GF-D8 (cell line): ENCODE measurements around the gene ASB1.
"Not testable (repeated sequence)": the region's sequence is repeated elsewhere in the genome, so short reads cannot be mapped to it uniquely, and the experiment has no call there.

Experiments used
- DNase-seq: peaks from one replicate; lab custom pipeline; 2025; lab: John Stamatoyannopoulos, UW

Gene ASB1

DNA sequence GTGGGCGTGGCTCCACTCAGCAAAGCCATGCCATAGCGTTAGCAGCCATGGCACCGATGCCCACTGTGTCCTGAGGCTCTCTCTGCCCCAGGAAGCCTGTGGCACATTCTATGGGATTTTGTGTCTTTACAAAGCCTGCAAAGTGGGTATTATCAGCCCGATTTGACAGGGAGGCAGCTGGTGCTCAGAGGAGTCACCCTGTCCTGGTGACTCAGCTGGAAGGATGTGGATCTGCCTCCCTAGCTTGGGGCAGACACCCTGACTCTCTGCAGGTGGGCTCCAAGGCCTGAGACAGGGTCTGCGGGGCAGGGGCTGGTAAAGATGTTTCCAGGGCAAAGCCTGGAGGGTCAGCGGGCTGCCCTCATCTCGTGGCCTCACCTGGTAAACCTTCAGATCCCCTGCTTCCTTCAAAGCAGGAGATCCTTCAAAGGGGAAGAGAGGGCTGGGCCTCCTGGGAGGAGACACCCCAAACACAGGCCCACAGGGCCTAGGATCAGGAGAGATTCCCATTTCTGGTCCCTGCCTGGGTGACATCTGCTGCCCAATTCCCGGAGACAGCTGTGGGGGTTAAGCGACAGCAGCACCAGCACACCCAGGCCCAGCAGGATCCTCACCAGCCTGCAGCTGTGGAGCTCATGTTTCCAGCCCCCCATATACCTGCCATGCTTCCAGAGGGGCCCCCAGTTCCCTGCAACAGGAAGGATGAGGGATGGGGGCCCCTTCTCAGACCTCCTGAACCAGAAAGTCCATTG, 3.0 kb upstream of the ASB1 start:
- DNase-seq, result no peak

DNA sequence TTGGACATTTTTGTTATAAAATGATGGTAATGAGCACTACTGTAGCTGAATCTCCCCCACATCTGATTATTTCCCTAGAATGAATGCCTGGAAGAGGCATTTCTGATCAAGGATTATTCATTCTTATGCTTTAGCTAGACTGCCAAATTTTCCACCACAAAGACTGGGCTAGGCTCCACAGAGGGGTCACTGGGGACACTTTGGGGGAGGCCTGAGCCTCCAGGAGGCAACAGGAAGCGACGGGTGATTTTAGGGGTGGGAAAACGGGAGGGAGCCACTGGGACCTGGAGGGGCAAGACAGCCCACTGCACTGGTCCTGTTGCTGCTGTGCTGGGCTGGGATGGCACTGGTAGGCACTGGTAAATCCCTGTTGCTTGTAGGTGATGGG, 2.4 kb upstream of the ASB1 start:
- no peak for DNase-seq

DNA sequence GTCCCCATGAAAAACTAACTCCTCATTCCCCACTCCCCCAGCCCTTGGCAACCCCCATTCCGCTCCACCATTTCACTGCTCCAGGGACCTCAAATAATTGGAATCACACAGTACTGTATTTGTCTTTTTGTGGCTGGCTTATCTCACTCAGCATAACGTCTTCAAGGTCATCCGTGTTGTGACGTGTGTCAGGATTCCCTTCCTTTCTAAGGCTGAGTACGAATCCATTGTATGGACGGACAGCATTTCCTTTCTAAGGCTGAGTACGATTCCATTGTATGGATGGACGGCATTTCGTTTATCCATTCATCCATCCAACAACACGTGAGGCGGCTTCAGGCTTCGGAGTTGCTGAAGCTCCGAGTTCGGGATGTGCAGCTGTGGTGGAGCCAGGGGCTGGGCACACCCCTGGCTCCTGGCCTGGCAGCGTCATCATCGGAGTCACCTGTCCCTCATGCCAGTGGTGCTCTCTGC, 1.2 kb upstream of the ASB1 start:
- DNase-seq, result no peak

DNA sequence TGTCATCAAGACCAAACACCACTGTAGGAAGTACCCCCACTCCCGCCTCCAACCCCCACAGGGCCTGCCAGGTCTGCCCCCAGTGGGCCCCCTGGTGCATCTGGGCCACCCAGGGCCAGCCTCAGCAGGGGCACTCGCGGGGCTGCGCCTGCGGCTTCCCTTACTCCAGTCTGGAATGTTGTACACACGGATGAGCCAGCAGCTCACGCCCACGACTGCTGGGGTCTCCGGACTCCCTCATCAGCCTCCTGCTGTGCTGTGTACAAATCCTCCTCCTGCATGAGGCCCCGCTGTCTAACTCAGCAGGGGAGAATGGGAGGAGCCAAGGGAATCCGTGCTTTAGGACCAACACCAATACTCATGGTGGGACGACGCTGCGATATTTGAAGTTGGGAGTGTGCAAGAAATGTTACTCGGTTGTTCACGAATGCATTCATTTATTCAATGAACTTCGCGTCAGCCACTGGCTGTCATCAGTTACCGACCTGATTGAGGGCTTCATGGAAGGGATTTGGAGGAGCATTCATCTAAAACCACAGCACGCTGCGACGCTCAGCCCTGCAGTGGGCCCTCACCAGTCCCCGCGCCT, 654 bp upstream of the ASB1 start:
- DNase-seq, result no peak

DNA sequence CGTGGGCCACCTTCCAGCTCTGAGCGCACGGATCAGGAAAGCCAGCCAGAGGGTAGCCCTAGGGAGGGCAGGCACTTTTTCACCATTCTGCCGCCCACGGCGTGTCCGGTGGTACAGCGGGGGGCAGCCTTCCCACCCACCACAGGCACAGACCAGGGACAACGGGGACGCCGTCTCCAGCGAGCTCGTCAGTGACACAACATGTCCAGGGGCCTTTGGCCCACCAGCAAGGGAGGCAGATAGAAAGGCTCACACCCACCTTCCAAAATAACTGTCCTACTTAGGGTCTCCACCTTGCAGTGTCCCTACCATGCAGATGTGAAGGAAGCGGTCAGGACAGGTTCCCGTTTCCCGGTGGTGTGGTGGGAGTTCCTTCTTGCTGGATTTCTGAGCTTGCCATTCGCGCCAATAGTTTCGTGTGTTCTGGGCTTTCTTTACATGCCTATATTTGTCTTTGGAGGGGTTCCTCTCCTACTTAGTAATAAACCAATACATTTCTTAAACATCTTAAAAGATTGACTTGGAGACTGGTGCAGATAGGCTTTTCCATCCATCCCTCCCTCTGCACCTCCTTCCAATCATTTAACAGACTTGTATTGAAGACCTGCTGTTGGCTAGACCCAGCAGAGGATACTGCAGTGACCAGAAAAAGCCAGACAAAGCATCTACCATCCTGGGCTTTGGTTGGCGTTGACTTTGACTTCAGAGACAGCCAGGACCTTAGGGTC, 872 bp downstream of the ASB1 start:
- DNase-seq, result no peak

DNA sequence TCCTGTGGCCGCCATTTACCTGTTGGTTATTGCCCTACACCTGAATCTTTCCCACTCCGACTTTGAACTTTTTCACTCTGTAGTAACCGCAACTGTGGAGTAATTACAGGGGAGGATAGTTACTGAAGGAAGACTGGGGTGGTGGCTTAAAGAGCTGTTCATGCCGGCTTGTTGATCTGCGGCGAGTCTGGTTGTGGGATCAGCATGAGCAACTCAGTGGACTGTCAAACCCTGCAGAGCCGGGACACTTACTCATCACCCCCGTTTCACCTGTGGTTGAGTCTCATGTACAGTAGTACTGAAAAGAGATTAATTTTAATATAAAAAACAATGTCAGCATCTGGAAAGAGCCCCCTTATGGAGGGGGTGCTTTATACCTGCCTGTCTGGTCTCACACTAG, 2.1 kb downstream of the ASB1 start:
- DNase-seq, result no peak

DNA sequence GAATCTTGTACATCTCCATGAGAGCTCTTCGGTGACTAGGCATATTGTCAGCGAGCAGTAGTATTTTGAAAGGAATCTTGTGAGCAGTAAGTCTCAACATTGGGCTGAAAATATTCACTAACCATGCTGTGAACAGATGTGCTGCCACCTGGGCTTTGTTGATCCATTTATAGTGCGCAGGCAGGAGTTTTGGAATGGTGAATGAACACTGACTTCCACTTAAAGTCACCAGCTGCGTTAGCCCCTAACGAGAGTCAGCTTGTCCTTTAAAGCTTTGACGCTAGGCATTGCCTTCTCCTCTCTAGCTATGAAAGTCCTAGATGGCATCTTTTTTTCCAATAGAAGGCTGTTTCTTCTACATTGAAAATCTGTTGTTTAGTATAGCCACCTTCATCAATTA, 4.1 kb downstream of the ASB1 start:
- DNase-seq, result no peak

DNA sequence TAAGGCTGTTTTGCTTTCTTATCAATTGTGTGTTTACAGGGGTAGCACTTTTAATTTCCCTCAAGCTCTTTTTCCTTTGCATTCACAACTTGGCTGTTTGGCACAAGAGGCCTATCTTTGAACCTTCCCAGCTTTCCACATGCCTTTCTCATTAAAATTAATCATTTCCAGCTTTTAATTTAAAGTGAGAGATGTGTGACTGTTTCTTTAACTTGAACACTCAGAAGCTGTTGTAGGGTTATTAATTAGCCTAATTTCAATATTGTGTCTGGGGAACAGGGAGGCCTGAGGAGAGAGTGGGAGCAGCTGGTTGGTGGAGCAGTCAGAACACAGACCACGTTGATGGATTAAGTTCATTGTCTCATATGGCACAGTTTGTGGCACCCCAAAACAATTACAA, 4.7 kb downstream of the ASB1 start:
- no peak for DNase-seq

DNA sequence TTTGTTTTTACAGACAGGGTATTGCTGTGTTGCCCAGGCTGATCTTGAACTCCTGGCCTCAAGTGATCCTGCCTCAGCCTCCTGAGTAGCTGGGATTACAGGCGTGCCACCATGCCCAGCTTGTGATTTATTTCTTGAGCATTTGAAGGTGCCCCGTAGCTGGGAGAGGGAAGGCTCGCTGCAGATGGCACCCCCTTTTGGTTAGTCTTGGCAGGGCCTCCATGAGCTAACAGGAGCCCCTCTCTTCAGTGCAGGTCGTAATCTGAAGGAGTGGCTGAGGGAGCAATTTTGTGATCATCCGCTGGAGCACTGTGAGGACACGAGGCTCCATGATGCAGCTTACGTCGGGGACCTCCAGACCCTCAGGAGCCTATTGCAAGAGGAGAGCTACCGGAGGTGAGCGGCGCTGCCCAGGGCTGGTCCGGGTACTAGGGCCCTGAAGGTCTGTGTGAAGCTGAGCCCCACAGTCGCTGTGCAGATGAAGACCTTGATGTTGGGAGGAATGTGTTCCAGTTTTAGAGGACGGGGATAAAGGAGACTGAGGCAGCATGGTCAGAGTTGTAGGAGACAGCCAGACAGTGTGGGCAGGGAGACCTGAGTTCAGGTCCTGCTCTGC, 6.7 kb downstream of the ASB1 start:
- DNase-seq, result no peak

DNA sequence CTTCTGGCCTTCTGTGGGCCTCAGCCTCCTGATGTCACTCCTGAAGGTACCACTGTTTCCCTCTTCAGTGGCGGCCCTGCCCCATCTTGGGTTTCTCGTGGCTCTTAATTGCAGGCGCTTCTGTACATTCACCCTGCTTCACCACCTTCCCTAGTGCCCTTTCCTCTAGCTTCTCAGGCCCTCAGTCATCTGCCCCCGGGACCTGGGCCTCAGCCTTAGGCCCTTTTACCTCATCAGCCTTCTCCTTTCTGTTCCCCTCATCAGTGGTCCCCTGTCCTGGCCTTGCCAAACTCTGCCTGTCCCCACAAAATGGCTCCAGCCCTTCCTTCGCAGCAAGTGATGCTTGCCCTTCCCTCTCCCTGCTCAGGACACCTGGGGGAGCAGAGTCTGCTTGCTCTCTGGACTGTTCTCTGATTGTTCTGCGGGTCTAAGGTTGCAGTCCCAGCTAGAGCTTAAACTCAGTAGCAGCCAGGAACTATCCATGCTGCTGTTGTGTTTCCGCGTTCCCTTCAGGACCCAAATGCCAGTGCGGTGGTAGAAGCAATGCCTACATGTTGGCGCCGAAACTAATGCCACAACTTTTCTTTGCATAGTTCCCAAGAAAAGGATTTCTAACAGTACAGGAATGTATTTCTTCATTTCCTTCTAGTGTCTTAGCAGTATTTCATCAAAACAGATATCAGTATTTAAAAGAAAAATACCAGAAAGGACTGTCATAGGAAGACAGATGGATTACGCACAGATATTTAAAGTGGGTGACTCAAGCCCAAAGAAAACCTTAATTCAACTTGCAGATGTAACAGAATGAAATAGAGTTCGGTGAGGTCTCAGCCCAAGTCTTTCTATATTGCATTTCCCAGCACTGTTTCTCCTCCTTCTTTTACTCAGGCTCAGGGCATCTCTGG, 7.5 kb downstream of the ASB1 start:
- DNase-seq, result no peak

DNA sequence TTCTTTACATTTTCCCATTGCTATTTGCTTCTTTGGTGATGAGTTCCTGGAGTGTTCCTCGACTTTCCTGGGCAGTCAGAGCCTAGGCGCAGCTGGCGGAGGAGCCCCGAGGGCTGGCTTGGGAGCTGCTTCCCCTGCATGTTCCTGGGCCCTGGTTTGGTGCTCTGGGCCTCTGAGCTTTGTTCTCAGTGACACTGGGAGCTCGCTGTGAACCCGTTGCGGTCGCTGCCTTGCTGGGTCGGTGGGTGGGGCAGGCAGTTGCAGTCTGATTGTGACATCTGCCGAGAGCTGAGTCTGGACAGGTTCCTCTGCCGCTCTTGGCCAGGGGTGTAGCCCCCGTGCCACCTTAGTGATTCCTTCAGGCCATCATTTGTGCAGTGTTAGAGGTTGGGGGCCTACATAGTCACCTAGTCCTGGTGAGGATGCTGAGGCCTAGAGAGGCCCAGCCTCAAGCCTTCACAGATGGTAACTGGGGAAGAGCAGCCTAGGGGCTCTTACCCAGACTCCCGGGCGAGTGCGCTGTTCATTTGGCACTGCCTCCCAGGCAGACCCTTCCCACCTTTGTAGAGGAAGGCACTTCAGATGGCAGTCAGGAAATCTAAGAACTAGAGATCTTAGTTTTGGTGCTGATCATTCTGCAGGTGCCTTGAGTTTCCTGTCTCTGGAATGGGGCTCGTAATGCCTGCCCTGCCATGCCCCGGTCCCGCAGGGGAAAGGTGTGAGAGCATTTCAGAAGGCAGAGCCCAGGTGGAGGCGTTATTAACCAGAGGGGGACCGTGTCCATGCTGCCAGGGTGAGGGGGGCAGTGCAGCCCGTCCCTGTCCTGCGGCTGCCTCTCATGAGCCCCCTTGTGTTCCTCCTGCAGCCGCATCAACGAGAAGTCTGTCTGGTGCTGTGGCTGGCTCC, 8.4 kb downstream of the ASB1 start:
- no peak for DNase-seq

DNA sequence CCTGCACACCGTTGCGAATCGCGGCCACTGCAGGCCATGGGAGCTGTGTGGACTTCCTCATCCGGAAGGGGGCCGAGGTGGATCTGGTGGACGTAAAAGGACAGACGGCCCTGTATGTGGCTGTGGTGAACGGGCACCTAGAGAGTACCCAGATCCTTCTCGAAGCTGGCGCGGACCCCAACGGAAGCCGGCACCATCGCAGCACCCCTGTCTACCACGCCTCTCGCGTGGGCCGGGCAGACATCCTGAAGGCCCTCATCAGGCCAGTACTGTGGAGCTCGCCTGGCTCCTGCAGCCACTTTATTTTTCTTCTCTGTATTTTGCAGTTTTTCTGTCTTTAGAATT, 9.0 kb downstream of the ASB1 start:
- DNase-seq, result no peak

DNA sequence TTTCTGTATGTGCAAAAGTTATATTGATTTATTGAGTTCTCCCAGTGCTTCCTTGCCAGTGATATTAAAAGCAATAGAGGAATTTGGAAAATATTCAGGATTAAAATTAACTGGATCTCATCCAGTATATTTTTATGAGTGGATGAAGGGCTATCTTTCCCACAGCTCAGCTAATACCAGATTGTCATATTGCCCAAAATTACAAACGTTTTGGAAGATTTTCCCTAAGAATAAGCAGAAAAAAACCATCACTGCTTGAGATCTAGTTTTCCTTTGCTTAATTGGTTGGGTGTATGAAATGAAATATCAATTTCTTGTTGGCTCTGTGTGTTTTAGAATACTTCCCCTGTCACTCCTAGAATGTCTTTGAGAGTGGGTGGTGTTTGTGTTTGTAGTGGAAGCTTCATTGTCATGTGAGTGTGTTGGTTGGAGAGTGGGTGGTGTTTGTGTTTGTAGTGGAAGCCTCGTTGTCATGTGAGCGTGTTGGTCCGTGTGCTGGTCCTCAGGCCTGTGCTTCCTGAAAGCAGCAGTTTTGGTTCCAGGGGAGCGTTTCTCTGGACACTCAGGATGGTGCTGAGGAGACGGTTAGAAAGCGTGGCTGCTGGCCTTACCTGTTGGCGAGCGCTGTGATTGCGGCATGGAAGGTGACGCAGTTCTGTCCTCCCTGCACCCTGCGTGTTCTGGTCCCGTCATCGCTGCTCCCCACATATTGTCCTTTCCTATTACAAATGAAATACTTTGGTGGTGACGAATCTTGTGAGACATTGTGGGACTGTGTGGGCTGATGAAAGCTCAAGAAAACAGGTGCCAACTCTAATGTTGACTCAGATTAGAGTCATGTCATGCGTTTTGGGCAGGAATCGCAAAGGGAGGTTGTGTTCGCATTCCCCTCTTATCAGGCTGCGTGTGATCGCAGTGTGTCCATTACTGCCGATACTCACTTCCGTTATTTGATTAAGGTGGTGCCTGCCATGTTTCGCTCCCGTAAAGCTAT, 12.4 kb downstream of the ASB1 start:
- DNase-seq, result no peak

DNA sequence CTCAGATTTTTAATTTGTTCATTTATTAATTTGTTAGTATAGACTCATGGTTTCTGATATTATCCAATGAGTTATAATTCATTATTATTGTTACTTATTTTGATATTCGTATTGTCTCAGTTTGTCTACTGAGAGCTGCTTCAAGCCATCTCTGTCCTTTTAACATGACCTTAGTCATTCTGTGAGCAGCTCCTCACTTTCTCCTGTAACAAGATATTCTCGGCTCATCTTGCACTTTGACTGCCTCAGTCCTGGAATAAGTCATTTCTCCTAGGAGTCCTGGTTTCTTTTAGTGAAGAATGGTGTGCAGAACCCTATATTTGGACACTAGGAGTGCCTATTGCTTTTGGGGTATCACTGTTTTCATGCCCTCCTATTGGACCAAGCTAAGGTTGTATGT, 13.2 kb downstream of the ASB1 start:
- no peak for DNase-seq

DNA sequence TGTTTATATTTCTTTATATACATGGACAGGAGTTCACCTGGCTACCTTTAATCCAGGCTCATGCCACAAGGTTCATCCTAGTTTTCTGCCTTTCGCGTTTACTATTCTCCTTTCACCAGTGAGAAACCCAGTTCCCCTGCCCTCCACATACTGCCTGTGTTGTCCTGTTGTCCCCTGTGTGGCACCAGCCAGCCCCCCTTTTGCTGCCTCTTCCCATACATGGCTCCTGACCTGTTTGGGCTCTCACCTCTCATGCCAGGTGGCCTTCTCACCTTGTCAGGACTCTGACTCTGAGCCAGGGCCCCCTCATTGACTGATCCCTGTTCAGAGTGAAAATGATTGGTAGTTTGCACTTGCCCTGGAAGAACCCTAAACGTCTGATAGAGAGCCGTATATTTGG, 13.6 kb downstream of the ASB1 start:
- no peak for DNase-seq

DNA sequence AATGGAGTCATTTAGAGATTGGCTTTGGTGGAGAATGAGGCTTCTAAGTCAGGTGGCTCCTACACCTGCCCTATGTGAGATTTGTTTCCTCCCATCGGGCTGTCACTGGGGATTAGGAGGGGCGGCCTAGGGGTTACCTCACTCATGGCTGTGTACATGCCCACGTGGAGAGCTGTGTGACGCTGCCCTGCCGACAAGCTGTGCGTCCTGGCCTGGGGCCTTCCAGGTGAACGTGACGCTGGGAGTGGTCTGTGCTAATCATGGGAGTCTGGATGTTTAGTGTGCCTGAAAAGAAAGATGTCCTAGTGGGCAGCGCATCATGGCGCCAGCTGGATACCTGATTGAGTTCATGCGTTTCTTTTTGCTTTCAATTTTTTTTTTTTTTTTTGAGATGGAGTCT, 14.0 kb downstream of the ASB1 start:
- no peak for DNase-seq

DNA sequence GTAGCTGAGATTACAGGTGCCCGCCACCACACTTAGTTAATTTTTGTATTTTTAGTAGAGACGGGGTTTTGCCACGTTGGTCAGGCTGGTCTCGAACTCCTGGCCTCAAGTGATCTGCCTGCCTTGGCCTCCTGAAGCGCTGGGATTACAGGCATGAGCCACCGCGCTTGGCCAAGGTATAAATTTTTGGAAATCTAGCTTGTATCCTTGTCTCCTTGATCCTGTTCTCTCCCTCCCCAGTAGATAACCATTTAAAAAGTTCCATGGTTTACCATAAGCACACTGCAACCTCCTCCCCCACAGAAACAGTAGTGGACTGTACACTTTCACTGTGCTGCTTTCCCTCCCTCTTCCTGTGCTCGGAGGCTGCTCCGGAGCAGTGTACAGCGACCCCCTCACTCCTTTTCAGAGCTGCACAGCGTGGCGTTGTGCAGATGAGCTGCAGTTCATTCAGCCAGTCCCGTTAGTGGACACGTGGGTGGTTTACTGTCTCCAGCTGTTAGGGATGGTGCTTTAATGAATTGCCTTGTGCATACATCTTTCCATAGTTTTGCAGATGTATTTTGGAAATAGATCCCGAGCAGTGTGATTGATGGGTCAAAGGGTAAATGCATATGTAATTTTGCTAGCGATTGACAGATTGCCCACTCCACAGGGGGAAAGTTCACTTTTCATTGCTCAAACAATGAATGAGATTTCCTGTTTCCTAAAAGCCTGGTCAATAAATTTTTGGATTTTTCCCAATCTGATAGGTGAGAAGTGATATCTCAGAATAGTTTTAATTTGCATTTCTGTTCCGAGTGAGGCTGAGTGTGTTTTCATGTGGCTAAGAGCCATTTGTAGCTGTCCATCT, 14.8 kb downstream of the ASB1 start:
- DNase-seq, result no peak

DNA sequence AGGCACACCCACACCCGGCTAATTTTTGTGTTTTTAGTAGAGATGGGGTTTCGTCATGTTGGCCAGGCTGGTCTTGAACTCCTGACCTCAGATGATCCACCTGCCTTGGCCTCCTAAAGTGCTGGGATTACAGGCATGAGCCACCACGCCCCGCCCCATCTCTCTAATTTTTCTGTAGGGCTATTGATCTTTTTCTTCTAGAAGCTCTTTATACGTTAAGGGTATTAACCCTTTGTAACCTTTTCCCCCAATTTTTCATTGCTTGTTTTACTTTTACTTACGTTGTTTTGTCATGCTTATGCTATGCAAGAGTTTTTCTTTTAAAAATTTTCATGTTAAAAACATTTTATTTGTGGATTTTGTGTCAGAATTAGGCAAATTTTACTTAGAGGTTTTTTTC, 15.5 kb downstream of the ASB1 start:
- DNase-seq, result not testable (repeated sequence)

DNA sequence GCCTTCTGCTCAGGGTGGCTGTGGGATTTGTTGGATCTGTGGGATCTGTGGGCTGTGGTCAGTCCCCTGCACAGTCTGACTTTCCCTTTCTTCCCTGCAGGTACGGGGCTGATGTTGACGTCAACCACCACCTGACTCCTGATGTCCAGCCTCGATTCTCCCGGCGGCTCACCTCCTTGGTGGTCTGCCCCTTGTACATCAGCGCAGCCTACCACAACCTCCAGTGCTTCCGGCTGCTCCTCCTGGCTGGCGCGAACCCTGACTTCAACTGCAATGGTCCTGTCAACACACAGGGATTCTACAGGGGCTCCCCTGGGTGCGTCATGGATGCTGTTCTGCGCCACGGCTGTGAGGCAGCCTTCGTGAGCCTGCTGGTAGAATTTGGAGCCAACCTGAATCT, 17.5 kb downstream of the ASB1 start:
- no peak for DNase-seq
